WI38 (cell line): ENCODE measurements around the gene RIOK3.

Source experiments
- H3K4me3 ChIP-seq: 2 replicates; pipeline ENCODE4 v1.5.1; 2011; ENCODE audit warnings: low read depth, mild to moderate bottlenecking, control low read depth, low read length
- CTCF ChIP-seq: IDR thresholded peaks from 2 replicates; pipeline ENCODE4 v1.5.1; 2012; ENCODE audit warnings: low read depth, mild to moderate bottlenecking, control low read depth, low read length

RIOK3 gene

GRCh38 chr18:23451011-23451410, 2.1 kb upstream of the RIOK3 start:
- H3K4me3 ChIP-seq, result no peak overlapping the region
- no peak for TF ChIP-seq CTCF

- no peak overlapping the region for H3K4me3 ChIP-seq
- TF ChIP-seq CTCF, result no peak
Measured at GRCh38 chr18:23451491-23451890, 1.6 kb upstream of the RIOK3 start.

- no peak for TF ChIP-seq CTCF
- H3K4me3 ChIP-seq, result peak overlapping the region; percentile 87
Measured at GRCh38 chr18:23452347-23452727, 750 bp upstream of the RIOK3 start.

- peak overlapping the region; percentile 87 for H3K4me3 ChIP-seq
- TF ChIP-seq CTCF, result no peak
Measured at GRCh38 chr18:23453680-23454058, 582 bp downstream of the RIOK3 start.

GRCh38 chr18:23456835-23457234, 3.7 kb downstream of the RIOK3 start:
- H3K4me3 ChIP-seq, result no peak overlapping the region

GRCh38 chr18:23458830-23459529, 5.9 kb downstream of the RIOK3 start:
- H3K4me3 ChIP-seq, result no peak overlapping the region
- no peak for TF ChIP-seq CTCF

More at GRCh38 chr18:23456835-23457234, 3.7 kb downstream of the RIOK3 start:
- TF ChIP-seq CTCF, result no peak

GRCh38 chr18:23459530-23459921, 6.4 kb downstream of the RIOK3 start:
- H3K4me3 ChIP-seq, result no peak overlapping the region
- TF ChIP-seq CTCF, result no peak
